ENCODE results near the gene GFM1.

DNA sequence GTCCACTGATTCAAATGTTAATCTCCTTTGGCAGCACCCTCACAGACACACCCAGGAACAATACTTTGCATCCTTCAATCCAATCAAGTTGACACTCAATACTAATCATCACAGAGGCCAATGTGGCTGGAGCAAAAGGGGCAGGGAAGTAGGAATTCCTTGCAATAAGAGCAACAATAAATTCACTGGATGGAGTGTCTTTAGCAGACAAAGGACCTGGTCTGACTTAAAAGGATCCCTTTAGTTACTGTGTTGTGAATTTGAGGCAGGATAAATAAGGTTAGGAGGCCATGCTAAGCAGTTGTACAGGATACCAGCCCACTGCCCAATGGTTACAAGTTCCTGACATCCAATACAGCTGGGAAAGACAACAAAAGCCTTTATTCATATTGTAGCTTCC lies 12.3 kb upstream of the GFM1 start:
- TF ChIP-seq, protein P1, sequence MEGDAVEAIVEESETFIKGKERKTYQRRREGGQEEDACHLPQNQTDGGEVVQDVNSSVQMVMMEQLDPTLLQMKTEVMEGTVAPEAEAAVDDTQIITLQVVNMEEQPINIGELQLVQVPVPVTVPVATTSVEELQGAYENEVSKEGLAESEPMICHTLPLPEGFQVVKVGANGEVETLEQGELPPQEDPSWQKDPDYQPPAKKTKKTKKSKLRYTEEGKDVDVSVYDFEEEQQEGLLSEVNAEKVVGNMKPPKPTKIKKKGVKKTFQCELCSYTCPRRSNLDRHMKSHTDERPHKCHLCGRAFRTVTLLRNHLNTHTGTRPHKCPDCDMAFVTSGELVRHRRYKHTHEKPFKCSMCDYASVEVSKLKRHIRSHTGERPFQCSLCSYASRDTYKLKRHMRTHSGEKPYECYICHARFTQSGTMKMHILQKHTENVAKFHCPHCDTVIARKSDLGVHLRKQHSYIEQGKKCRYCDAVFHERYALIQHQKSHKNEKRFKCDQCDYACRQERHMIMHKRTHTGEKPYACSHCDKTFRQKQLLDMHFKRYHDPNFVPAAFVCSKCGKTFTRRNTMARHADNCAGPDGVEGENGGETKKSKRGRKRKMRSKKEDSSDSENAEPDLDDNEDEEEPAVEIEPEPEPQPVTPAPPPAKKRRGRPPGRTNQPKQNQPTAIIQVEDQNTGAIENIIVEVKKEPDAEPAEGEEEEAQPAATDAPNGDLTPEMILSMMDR (conservative IDR thresholded peaks at IDR 0.05; ENCODE audit: low read depth, low read length): no peak
- no peak for TF ChIP-seq EZH2 (IDR thresholded peaks at IDR 0.05; ENCODE audit: borderline replicate concordance, low read depth, low read length, poor library complexity, severe bottlenecking)
